Fibroblast of upper back skin (primary cell): ENCODE measurements around the gene EGLN3.
"Not testable (repeated sequence)": the region's sequence is repeated elsewhere in the genome, so short reads cannot be mapped to it uniquely, and the experiment has no call there.

Experiments used
- DNase-seq: peaks from one replicate; pipeline ENCODE4 v3.0.0-alpha.2; 2013

EGLN3 gene

DNA sequence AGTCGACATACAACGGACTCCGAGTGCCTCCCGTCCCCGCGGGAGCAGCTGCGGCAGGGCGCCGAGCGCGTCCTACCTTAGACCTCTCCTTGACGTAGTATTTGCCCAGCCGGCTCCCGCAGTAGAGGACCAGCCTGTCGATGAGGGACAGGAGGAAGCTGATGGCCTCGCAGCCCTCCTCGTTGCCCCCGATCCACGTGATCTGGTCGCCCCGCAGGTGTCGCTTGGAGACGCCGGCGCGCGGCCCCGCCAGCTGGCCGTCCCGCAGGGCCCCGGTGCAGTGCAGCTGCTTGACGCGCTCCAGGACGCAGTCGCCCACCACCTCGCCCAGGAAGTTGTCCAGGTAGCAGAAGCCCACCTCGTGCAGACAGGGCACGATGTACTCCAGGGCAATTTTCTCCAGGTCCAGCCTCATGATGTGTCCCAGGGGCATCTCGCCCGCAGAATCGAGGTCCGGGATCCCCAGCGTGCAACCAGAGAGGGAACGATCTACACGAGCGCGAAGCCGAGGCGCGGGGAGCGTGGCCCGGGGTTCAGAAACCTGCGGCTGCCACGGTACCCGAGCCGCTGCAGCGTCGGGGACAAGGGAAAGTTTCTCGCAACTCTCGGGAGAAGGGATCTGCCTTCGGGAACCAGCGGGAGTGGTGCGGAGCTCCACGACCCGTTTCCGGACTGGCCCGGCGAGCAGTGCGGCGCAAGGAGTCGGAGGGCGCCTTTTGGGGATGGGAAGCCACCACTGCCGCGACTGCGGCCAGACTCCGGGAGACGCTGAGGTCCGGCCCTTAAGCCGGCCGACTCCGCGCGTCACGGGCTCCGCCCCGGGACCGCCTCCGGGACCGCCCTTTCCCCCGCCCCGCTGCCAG is at the start of gene EGLN3:
Gene EGLN3, minus strand, starts transcription at position 755 of the 863 bp plus-strand sequence. Its CDS starts 322 bp downstream, at position 433.
- peak; percentile 55 for DNase-seq

DNA sequence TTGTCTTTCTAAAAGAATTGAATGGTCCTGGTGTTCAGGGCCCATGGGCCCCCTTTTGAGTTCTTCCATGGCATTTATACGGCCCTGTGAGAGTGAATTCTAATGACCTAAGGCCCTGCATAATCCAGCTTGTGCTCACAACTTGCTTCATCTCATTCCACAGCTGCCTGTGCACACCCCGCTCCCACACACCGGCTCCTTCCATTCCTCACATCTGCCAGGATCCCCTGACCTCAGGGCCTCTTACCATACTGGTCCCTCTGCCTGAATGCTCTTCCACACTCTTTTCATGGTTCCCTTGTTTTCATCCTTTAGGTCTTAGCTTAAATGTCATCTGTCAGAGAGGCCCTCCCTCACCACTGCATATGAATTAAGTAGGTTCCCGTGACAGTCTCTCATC is 49.5 kb upstream of the EGLN3 start:
- no peak for DNase-seq

- DNase-seq = no peak
These were observed 49.0 kb upstream of the EGLN3 start for GRCh38 chr14:33999771-34000291.

- DNase-seq = no peak
These were observed 46.7 kb upstream of the EGLN3 start for GRCh38 chr14:33997611-33998010.

DNA sequence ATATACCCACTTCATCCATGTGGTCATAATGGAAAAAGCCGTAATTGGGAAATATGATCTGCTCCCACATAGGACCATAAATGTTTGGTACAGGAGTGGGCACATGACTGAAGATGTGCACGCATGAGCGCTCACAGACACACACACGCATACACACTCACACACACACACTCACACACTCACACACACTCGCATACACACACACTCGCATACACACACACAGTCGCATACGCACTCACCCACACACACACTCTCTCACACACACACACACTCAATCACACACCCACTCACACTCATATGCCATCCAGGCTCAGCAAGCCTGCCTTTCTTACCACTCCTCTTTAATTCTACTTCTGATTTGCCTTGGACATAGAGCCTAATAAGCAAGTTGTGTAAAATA is 45.6 kb upstream of the EGLN3 start:
- DNase-seq = no peak

DNA sequence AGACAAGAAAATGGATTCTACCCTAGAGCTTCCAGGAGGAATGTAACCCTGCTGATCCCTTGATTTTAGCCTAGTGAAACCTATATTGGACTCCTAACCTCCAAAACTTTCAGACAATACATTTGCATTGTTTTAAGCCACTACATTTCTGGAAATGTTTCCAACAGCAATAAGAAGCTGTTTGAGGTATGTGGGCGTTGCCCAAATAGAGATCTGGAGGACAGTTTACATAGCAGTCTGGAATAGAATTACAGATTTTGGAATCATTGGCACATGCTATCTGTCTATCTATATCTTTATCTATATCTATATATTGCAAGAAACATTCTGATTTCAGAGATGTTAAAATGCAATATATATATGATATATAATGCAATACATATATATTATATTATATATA is 42.4 kb upstream of the EGLN3 start:
- peak; percentile 17 for DNase-seq

DNA sequence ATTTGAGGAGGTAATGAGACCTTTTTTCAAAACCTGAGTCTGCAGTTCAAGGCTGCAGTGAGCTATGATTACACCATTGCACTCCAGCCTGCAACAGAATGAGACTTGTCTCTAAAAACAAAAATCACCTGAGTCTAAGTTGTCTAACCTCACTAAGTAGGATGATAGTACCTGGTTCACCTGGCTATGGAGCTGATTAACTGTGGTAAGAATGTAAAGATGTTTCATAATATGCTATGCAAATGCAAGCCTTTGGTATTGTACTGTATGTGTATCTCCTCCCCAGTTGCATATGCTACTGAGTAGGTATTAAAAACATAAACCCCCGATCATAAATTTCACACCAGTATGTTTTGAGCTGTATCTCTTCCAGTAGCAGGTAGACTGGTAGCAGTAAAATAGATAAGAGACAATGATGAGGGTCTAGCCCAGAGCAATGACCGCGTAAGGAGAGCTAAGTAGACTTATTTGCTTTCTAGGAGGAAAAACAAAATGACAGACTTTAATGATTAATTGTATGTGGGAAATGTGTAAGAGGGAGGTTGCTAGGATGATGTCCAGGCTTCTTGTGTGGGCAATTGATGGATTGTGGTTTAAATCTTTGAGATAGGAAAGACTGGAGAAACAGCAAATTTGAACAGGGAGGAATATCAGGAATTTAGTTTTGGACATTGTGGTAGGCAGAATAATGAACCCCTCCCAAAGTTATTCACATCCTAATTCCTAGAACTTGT is 41.6 kb upstream of the EGLN3 start:
- DNase-seq = peak; percentile 14

DNA sequence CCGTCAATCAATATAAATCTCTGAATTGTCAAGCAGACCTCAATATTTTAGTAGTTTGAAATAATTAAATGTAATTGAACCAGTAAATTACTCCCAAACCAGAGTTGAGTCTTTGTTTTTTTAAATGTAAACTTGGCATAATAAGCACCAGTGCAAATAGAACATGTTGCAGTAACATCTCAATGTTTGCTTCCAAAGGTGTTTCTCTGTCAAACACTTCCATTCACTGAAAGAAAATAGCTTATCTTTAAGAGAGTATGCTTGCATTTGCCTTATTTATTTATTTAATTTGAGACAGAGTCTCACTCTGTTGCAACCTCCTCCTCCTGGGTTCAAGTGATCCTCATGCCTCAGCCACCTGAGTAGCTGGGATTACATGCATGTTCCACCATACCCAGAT is 39.9 kb upstream of the EGLN3 start:
- DNase-seq = no peak

- DNase-seq = no peak
These were observed 36.7 kb upstream of the EGLN3 start for GRCh38 chr14:33987565-33988080.

- DNase-seq = peak; percentile 94
These were observed 35.9 kb upstream of the EGLN3 start for GRCh38 chr14:33986804-33987203.

- DNase-seq = no peak
These were observed 34.4 kb upstream of the EGLN3 start for GRCh38 chr14:33985242-33985641.

DNA sequence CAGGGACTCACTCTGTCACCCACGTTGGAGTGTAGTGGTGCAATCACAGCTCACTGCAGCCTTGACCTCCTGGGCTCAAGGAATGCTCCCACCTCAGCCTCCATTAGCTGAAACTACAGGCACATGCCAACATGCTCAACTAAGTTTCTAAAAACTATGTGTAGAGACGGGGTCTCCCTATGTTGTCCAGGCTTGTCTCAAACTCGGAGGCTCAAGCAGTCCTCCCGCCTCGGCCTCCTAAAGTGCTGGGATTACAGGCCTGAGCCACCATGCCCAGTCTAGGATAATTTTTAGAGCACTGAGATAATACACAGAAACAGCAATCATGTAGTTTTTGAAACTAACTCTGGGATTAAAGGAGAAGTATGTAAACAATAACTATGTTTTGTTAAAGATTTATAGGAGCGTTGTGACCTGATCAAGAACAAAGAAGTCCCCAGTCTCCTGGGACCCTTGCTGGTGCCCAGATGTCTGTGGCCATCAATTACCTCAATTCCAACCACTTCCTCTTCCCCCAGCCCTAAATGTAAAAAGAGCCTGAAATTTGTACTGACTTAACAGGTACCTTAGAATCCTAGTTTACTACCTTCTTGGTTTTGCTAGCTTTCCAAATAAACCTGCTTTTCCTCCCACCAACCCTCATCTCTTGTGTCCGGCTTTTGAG is 28.9 kb upstream of the EGLN3 start:
- DNase-seq = no peak

DNA sequence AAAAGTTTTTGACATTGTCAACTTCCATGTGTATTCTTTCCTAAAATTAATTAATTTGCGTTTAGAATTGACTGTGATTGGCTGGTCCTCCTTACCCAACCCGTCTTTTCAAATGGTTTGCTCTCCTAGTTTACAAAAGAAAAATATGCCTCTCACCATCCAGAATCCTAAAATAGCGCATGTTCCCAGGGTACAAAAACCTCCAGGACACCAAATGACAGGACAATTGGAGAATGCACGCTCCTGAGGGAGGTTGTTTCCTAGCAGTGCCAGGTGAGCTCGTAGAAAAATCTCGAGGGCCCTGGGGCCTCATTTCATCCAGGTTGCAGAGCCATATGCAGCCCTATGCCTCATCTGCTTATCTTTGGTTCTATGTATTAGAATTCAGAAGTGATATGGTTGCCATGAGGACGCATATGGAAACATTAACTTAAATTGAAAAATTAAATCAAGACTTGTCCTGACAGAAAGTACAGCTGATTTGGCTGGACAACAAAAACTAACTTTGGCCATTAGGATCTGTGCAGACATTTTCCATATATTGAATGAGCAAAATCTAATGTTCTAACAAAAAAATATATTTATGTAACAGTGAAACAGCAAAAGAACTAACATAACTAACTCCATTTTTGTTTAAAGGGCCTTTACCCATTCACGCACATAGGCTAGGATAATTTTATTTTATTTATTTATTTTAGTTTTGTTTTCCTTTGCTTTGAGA is 28.2 kb upstream of the EGLN3 start:
- no peak for DNase-seq

DNA sequence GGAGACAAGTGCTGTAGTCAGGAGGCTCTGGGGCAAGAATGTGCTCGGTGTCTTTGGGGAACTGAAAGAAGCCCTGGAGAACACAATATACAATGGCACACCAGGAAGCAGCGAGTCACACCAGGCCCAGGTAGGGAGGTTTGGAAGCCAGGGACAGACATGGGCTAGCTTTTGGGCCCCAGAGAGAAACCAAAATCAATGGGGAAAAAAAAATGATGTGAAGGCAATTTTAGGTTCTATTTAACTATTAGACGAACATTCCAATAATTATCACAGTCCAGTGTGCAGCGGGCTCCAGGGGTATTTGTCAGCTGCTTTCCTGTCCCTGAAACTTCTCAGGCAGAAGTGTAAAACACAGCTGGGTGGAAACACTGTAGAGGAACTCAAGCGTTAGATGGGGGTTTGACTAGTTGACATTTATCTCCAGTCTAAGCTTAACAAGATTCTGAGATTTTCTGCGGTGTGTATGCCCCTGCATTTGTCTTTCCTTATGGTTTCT is 21.8 kb upstream of the EGLN3 start:
- no peak for DNase-seq

DNA sequence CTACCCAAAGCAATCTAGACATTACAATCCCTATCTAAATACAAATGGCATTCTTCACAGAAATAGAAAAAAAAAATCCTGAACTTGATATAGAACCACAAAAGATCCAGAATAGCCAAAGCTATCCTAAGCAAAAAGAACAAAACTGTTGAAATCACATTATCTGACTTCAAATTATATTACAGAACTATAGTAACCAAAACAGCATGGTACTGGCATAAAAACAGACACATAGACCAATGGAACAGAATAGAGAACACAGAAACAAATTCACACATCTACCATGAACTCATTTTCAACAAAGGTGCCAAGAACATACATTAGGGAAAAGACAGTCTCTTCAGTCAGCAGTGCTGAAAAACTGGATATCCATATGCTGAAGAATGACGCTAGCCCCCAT is 19.0 kb upstream of the EGLN3 start:
- DNase-seq = not testable (repeated sequence)

DNA sequence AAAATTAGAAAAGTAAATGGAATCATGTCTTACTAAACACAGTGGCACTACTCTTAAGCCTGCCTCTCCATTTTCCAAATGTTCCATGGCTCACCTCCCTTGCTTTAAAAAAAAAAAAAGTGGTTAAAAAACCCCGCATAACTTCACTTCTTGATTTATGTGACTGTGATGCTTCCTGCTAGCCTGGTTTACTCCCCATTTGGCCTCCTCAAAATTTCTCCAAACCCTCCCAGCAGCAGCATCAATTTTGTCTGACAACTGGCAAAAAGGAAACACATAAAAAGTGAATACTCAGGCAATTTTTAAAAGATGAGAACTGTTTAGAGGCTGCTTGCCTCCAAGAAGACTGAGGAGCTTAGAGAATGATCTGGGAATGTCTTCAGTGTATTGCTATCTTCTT is 17.8 kb upstream of the EGLN3 start:
- DNase-seq = no peak

- DNase-seq = no peak
These were observed 16.3 kb upstream of the EGLN3 start for GRCh38 chr14:33967138-33967537.

DNA sequence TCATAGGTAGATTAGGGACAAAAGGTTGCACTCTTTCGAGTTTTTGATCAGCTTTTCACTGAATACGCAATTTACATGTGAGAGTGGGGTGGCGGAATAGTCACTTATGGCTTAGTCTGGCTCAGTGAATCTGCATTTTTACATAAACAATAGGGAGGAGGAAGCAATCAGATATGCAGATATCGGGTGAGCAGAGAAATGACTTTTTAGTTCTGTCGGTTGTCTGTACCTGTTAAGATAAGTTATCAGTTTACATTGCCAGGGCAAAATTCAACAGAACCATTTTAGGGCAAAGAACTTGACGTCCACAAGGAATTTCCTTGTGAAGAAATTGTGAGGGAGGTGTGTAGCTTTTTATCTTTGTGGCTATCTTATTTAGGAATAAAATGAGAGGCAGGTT is 15.4 kb upstream of the EGLN3 start:
- DNase-seq = no peak

- no peak for DNase-seq
These were observed 13.9 kb upstream of the EGLN3 start for GRCh38 chr14:33964599-33965317.

GRCh38 chr14:33963892-33964291 is 13.0 kb upstream of the EGLN3 start:
- no peak for DNase-seq

DNA sequence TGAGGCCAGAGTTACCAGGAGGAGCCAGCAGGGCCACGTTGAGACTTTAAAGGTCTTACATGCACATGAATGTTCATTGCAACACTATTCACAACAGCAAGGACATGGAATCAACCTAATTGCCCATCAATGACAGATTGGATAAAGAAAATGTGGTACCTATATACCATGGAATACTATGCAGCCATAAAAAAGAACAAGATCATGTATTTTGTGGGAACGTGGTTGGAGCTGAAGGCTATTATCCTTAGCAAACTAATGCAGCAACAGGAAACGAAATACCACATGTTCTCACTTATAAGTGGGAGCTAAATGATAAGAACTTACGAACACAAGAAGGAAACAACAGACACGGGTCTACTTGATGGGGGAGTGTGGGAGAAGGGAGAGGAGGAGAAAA is 11.6 kb upstream of the EGLN3 start:
- not testable (repeated sequence) for DNase-seq

GRCh38 chr14:33962016-33962415 is 11.1 kb upstream of the EGLN3 start:
- DNase-seq = no peak
